Body of pancreas (tissue), 4 donors: ENCODE data around the gene STX2.

ENCODE experiments used
- POLR2A ChIP-seq, 3 donors: fragments of 450-650 bp; IDR thresholded peaks; one replicate each; pipeline ENCODE4 v1.6.1; 2016; ENCODE audit warnings: antibody characterized with exemption in 3 of 3, mild to moderate bottlenecking in 2 of 3
- TF ChIP-seq, protein P1 (sequence below), 7 experiments: fragments of 450-650 bp in 4 of 7; fragments of 200-600 bp in 3 of 7; sonication (generic) in 3 of 7; IDR thresholded peaks; one replicate each; pipeline ENCODE4 v1.5.1; 2016 to 2019; ENCODE audit warnings: antibody characterized with exemption in 7 of 7

- TF ChIP-seq, protein P1, sequence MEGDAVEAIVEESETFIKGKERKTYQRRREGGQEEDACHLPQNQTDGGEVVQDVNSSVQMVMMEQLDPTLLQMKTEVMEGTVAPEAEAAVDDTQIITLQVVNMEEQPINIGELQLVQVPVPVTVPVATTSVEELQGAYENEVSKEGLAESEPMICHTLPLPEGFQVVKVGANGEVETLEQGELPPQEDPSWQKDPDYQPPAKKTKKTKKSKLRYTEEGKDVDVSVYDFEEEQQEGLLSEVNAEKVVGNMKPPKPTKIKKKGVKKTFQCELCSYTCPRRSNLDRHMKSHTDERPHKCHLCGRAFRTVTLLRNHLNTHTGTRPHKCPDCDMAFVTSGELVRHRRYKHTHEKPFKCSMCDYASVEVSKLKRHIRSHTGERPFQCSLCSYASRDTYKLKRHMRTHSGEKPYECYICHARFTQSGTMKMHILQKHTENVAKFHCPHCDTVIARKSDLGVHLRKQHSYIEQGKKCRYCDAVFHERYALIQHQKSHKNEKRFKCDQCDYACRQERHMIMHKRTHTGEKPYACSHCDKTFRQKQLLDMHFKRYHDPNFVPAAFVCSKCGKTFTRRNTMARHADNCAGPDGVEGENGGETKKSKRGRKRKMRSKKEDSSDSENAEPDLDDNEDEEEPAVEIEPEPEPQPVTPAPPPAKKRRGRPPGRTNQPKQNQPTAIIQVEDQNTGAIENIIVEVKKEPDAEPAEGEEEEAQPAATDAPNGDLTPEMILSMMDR (IDR thresholded peaks at IDR 0.05) = no peak
- no peak for TF ChIP-seq POLR2A (IDR thresholded peaks at IDR 0.05)
These were observed 7.1 kb downstream of the STX2 start for GRCh38 chr12:130831876-130832405.
